BJ (cell line): ENCODE data around the gene UBASH3A. TPM values are rescaled to one million over a fixed set of nuclear protein-coding genes. Genes with fewer than 3 reads are reported as not detected.

Experiments used
- CTCF ChIA-PET: fragments of 350-600 bp; formaldehyde crosslinking; extraction: SDS; loops from one replicate; lab custom pipeline; 2021; ENCODE audit warnings: antibody characterized with exemption, inconsistent platforms; lab: Yijun Ruan, JAX
- POLR2A ChIA-PET: fragments of 300-600 bp; sonication (Branson Sonifier 250); formaldehyde crosslinking; extraction: SDS; loops from one replicate; lab custom pipeline; 2021; ENCODE audit warnings: antibody characterized with exemption; lab: Charles Lee
- DNase-seq: peaks from one replicate; pipeline ENCODE4 v3.0.0-alpha.2; 2011; ENCODE audit warnings: low read depth
- H3K27me3 ChIP-seq: 2 replicates; pipeline ENCODE4 v1.6.0; 2011; ENCODE audit warnings: low read length; ENCODE audit not compliant: control insufficient read depth, insufficient read depth
- H3K36me3 ChIP-seq: 2 replicates; pipeline ENCODE4 v1.5.1; 2011; ENCODE audit warnings: low read length; ENCODE audit not compliant: control insufficient read depth, insufficient read depth
- H3K4me3 ChIP-seq: 2 replicates; pipeline ENCODE4 v1.5.1; 2011; ENCODE audit warnings: low read depth, mild to moderate bottlenecking, control low read depth, low read length
- CTCF ChIP-seq: IDR thresholded peaks from 2 replicates; pipeline ENCODE4 v1.5.1; 2011; ENCODE audit warnings: low read depth, mild to moderate bottlenecking, control low read depth, inconsistent platforms, low read length, moderate library complexity; ENCODE audit not compliant: insufficient read depth
- polyA plus RNA-seq: library from polyadenylated mRNA; depleted of rRNA; stranded (reverse); fragments of >200 nt; gene quantifications from 2 replicates; pipeline ENCODE4 v1.2.3, GENCODE V29; 2011

The UBASH3A gene
- polyA plus RNA-seq, 1 experiment = not detected

GRCh38 chr21:42369821-42370220, 33.9 kb upstream of the UBASH3A start:
- H3K27me3 ChIP-seq = no peaks in the 10 kb centered on the region
- no peaks in the 10 kb centered on the region for H3K36me3 ChIP-seq
- CTCF ChIA-PET = no interaction called here
- no peak overlapping the region for H3K4me3 ChIP-seq
- POLR2A ChIA-PET = no interaction called here
- DNase-seq = no peak
- TF ChIP-seq CTCF = no peak

GRCh38 chr21:42370894-42371654, 32.6 kb upstream of the UBASH3A start:
- no peaks in the 10 kb centered on the region for H3K36me3 ChIP-seq
- TF ChIP-seq CTCF = no peak
- no peaks in the 10 kb centered on the region for H3K27me3 ChIP-seq
- no peak overlapping the region for H3K4me3 ChIP-seq
- CTCF ChIA-PET = no interaction called here
- DNase-seq = no peak
- POLR2A ChIA-PET = no interaction called here

- ChIA-PET POLR2A (no interaction called here), CTCF (no interaction called here)
- Histone ChIP-seq H3K27me3 (no peaks in the 10 kb centered on the region), H3K4me3 (no peak overlapping the region), H3K36me3 (no peaks in the 10 kb centered on the region)
- TF ChIP-seq CTCF = no peak
- no peak for DNase-seq
These were observed 30.4 kb upstream of the UBASH3A start for GRCh38 chr21:42373196-42373907.

GRCh38 chr21:42373908-42374455, 29.7 kb upstream of the UBASH3A start:
- no peak for TF ChIP-seq CTCF
- ChIA-PET POLR2A (no interaction called here), CTCF (no interaction called here)

GRCh38 chr21:42374457-42374856, 29.2 kb upstream of the UBASH3A start:
- POLR2A ChIA-PET = no interaction called here
- Histone ChIP-seq H3K27me3 (no peaks in the 10 kb centered on the region), H3K36me3 (no peaks in the 10 kb centered on the region), H3K4me3 (no peak overlapping the region)
- no peak for TF ChIP-seq CTCF
- CTCF ChIA-PET = no interaction called here
- DNase-seq = no peak

More at GRCh38 chr21:42373908-42374455, 29.7 kb upstream of the UBASH3A start:
- no peak for DNase-seq
- H3K4me3 ChIP-seq = no peak overlapping the region
- no peaks in the 10 kb centered on the region for H3K36me3 ChIP-seq
- H3K27me3 ChIP-seq = no peaks in the 10 kb centered on the region
